AML-193 (cell line): Measurements from ENCODE around the gene NAA10.

Source experiments
- DNase-seq, 2 experiments: peaks; one replicate each; lab custom pipeline; 2025; lab: John Stamatoyannopoulos, UW

NAA10 gene

DNA sequence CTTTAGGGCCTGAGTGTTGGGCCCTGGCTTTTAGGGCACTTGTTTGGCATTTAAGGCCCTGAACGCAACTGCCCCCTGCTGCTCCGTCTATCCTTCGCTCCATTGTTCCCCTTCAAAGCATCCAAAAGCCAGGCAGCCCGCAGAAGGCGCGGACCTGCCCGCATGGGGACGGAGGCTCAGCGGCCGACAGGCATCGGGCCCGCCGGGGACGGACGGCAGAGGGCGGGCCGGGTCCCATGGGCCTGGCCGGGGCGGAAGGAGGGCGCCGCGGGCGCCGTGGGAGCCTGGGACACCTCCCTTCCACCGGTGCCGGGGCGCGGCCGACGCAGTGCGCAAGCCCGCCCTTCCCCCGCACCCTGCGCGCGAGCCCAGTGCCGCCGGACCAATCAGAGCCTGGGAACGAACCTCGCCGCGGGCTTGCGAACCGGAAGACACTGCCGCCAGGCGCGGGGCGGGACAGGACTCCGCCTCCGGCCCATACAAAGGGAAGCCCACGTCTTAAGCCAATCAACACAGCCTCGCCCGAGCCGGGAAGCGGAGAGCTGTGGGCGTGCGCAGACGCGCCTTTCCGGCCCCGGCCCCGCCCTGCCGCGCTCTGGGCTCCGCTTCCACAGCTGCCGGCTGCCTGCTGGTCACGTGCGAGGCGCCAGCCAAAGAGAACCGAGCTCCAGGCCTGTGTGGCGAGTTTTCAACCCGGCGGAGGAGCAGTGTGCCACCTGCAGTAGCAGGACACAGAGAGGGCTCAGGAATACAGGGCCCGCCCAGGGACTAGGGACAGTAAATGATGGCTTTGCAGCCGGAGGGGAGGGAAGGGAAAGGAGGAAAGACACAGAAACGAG is 6.7 kb downstream of the NAA10 start:
- peak; percentile 79 to 89 for DNase-seq

- DNase-seq = no peak
Observed at GRCh38 chrX:153927672-153927921, 7.2 kb downstream of the NAA10 start.

DNA sequence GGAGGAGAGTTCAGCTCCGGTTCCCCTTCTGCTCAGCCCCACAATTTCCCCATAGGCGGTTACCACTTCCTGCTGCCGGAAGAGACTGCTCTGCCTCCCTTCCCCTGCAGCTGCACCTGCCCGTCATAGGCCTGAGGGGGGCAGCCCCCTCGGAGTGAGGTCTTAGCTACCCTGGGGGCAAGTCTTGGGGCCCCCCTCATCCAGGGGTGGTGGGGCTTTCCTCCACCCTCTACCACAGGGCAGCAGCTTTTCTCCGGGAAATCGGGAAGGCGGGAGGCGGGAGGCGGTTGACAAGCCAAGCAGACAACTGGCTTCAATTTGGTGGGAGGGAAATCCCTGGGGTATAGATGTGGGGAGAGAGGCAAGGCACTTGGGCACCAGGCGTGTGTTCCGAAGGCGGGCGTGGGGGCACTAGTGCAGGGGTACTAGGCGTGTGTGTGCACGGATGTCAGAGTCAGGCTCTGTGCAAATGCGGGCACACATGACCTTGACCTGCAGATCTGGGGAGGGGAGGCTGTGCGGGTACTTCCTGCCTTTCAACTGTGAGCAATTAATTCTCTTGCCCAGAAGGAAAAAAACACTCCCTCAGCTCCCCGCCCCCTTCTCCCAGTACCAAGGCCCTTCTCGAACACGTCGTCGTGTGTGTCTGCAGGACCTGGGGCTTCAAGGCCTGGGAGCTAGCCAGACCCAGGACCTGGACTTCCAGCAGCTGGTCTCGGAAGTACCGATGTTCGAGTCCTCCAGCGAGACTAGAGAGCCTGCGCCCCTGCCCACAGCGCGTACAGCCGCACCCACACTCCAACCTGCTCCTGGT is 7.8 kb downstream of the NAA10 start:
- DNase-seq = peak; percentile 81 to 84

- DNase-seq = no peak
Observed at GRCh38 chrX:153926552-153926857, 8.3 kb downstream of the NAA10 start.

DNA sequence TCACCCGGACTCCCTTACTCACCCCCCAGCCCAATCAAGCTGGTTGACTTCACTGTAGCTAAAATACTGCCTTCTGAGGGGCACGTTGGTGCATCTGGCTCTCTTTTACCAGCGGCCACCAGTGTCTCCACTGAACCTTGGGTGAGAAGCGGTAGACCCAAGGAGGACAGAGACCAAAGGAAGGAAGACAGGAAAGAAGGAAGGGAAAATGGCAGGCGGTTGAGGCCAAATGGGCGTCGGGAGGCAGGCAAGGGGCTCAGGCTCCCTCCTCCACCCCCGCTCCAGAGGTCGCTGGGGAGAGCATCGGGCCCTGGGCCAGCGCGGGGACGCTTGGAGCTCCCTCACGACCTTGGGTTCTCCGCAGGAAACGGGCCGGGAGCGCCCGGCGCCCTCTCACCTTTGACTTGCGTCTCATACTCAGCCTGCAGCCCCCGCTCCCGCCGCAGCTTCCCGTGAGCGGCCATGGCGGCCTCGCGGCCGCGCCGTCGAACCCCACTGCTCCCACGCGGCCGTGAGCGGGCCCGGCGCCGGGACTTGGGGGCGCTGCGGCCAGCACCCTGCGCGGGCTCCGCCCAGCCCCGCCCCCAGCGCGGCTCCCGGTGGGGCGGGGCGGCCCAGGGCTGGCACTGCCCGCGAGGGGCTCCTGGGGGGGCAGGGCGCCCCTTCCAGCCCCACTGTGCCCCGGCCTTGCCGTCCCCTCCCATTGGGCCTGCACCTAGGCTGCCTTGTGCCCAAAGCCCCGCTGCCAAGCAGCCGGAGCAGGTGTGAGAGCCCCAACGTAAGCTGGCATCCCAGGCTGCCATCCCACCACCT is 8.9 kb downstream of the NAA10 start, which contains the start of gene ARHGAP4:
TSS of gene ARHGAP4 (minus strand) at position 526 of the 813 bp plus-strand sequence. CDS start at position 464, 62 bp downstream.
- DNase-seq = peak; percentile 22 to 38

DNA sequence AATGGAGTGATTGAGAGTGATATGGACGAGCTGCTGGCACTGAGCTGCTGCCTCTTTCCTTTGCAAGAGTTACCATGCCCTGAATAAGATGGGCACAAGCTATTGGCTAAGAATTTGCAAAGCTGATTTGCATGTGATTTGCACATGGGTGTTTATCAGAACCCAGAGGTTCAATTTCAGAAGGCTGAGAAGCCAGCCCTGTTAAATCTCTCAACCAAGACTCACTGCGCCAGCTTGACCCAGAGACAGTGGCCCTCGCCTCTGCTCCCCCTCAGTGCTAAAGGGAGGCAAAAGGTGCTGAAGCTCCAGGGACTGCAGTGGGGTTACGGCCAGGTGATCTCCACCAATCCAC is 9.5 kb downstream of the NAA10 start:
- no peak for DNase-seq

DNA sequence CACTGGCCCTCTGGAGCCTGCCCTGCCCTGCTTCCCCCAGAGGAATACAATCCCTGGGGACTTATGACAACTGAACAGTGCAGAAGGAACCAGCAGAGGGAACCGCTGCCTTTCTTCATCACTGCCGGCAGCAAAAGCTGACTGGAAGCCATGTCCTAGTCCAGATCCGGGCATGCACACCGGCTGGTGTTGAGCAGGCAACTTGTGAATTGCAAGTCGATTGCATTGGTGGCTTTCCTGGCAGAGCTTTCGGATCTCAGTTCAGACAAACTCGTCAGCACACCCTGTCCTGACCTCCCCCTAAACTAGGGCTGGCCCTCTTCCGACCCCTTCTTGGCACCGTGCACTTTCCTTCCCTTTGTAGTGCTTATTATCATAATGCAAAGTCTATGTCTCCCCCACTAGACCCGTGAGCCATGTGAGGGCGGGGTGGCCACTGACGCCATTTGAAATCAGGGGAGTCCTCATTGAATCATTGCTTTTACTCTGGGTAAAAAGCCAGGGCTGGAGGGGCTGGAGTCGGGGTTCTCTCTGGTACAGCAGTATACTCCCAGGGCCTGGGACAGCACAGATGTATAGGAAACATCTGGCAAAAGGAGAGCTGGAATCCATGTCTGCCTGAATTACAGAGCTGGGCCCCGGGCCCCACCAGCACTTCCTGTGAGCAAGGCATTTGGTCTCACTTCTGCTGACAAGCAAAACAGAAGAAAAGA is 10.5 kb downstream of the NAA10 start:
- DNase-seq = peak; percentile 17 to 30

DNA sequence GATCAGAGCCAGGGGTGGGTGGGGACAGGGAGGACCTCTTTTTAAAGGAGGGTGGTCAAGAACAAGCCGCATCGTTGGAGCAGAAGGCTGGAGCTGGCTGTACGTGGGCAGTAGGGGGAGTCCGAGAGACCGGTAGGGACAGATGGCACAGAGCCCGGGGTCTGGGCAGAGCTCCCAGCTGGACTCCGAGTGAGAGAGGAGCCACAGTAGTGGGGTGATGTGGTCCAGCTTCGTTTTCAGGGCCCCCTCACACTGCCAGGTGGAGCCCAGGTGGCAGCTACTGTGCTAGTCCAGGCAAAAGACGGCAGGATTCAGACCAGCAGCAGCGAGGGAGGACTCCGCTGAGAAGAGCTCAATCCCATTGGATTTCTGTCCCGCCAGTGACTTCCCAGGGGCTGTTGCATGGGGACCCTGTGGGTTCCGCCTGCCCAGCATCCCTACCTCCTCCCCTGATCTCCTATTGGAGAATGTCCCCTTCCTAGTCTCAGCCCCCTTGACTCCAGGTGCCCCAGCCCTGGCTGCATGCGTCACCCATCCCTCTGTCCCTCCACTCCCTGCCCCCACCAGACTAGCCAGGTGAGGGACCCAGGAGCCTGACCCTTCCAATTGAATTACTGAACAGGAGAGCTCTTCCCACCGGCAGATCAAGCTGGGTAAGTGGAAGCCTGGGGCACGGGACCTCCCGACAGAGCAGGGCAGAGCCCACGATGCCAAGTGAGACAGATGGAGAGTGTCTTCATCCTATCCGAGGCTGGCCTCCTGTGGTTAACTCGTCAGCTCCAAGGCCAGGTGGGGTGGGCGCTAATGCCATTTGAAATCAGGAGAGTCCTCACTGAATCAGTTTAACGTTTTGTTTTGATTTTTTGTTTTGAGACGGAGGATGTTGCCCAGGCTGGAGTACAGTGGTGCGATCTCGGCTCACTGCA is 11.6 kb downstream of the NAA10 start:
- peak; percentile 21 to 28 for DNase-seq

DNA sequence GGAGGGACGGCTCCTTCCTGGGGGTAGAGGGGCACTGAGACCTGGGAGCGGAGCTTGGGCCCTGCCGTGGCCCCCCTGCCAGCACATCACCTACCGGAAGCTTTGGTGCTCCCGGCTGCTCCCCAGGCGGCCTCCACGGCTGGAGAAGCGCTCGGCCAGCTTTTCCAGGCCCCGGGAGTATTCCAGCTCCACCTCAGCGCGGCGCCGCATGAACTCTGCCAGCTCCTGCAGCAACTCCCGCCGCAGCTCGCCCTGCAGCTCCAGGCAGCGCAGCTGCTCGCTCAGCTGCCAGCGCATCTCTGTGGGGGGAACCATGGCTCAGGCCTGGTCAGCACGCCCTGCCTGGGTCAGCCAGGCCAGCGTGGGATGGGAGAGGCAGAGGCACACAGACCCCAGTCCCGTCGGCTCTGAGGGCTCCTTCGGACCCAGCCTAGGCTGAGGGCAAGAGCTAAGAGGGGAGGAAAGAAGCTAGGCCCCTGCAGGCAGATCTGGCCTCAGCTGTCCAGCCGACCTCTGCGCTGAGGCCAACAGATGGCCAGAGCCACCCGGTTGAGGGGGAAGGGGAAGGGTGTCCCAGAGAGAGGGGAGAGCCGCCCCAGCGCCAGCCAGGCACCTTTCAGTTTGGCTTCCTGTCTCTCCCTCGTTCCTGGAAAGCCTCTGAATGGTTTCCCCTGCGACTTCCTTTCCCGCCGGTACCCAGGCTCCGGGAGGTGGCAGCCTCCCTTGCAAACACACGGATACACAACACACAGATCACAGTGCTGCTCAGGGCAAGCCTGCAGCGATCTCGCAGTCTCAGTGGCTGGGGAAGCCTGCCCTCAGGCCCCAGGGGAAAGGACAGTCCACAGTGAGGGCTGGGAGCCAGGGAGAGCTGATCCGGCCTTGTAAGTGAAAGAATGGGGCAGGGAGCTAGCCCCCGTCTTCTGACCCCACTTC is 13.1 kb downstream of the NAA10 start:
- DNase-seq = no peak

GRCh38 chrX:153921070-153921469 is 13.8 kb downstream of the NAA10 start:
- no peak for DNase-seq

- no peak for DNase-seq
Observed at GRCh38 chrX:153920546-153920945, 14.3 kb downstream of the NAA10 start.

- no peak for DNase-seq
Observed at GRCh38 chrX:153919281-153919680, 15.6 kb downstream of the NAA10 start.

DNA sequence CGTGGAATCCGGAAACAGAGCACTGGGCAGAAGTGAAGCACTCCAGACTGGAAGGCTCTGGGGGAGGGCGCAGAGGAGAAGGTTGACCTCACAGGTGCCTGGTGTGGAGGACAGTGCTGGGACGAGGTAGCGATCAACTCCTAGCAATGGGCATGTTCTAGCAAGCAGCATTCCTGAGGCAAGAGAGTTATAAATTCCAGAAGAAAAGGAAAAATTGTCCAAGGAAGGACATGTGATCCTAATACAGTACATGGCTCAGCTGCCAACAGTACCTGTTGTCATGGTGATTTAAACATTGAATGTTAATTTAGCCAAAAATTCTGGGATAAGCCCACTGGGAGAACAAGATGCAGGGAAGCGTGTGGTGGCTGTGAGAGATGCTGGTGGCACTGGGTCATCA is 17.0 kb downstream of the NAA10 start:
- DNase-seq = no peak

- no peak for DNase-seq
Observed at GRCh38 chrX:153913701-153914100, 21.1 kb downstream of the NAA10 start.

- DNase-seq = no peak
Observed at GRCh38 chrX:153913211-153913610, 21.6 kb downstream of the NAA10 start.

GRCh38 chrX:153911798-153912197 is 23.0 kb downstream of the NAA10 start:
- no peak for DNase-seq

DNA sequence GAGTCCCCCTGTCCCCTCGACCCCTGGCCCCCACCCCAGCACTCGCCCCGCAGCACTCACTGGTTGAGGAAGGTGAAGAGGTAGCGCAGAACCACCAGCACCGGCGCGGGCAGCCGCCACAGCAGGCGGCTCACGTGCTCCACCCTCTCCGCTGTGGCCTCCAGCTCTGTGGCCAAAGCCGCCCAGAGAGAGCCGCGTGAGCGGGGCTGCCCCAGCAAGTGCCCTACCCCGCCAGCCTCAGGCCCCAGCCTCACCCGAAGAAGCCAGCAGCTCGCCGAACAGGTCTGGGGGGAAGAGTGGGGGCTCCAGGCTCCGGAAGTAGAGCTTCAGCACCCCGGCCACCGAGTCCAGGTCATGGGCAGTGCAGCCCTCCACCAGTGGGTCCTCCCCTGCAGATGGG is 24.4 kb downstream of the NAA10 start:
- DNase-seq = no peak

- DNase-seq = no peak
Observed at GRCh38 chrX:153909980-153910360, 24.9 kb downstream of the NAA10 start.

- no peak for DNase-seq
Observed at GRCh38 chrX:153909024-153909979, 25.5 kb downstream of the NAA10 start.
